ENCODE data around the gene TDO2.

GRCh38 chr4:155931634-155932033 is 28.1 kb downstream of the TDO2 start:
- TF ChIP-seq CTCF (conservative IDR thresholded peaks at IDR 0.05; ENCODE audit: low read depth, low read length) = no peak
- TF ChIP-seq EZH2 (IDR thresholded peaks at IDR 0.05; ENCODE audit: low read length, unreplicated experiment) = no peak

Data from PC-3 (cell line).